ENCODE measurements around the gene RAB20.

DNA sequence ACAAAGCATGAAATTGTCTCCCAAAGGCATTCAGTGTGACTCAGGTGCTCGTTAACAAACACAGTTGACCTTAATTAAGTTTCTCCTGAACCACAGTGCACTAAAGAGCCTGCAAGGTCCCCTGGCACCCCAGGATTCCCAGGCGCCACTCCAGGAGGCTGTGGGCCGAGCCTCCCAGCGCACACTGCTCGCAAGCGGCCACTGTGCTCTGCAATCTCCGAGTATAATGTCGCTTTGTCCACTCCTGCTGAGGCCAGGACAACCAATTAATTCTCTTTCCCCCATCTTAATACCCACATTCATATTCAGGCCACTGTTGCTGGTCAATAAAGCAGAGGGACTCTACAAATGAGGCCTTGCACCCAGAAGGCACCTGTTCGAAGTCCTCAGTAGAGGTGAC lies 8.8 kb downstream of the RAB20 start:
- no peak for TF ChIP-seq EZH2phosphoT487 (IDR thresholded peaks at IDR 0.05; ENCODE audit: insufficient read depth, low read depth)
- TF ChIP-seq EZH2 (IDR thresholded peaks at IDR 0.05; ENCODE audit: insufficient read depth, poor library complexity, severe bottlenecking), result no peak
